ENCODE measurements around the gene PCDH7.

GRCh38 chr4:30769093-30769492, 48.9 kb downstream of the PCDH7 start:
- TF ChIP-seq POLR2A (IDR thresholded peaks at IDR 0.05; ENCODE audit: low read depth, low read length), result no peak
- no peak for TF ChIP-seq POLR2AphosphoS5 (IDR thresholded peaks at IDR 0.05; ENCODE audit: low read depth, low read length)
- TF ChIP-seq TAF1 (IDR thresholded peaks at IDR 0.05; ENCODE audit: borderline replicate concordance, low read depth, low read length), result no peak

All from GM12892 (cell line).